HEK293 (cell line): Measurements from ENCODE around the gene COL8A1.
A peak's percentile ranks its signal among the peaks of the same experiment; 100 is the strongest.

Experiments
- CTCF ChIA-PET: fragments of 350-600 bp; formaldehyde crosslinking; extraction: SDS; loops from one replicate; lab custom pipeline; 2021; ENCODE audit warnings: antibody characterized with exemption; lab: Yijun Ruan, JAX
- POLR2A ChIA-PET: fragments of 300-600 bp; formaldehyde crosslinking; extraction: SDS; loops from one replicate; lab custom pipeline; 2020; ENCODE audit warnings: antibody characterized with exemption, inconsistent platforms; lab: Yijun Ruan, JAX
- H3K27ac ChIP-seq: fragments of 200-500 bp; sonication (Bioruptor generic); 2 replicates; pipeline ENCODE4 v1.5.1; 2014; ENCODE audit warnings: low read depth, low read length, control low read depth, inconsistent platforms; ENCODE audit errors: extremely low read depth
- H3K36me3 ChIP-seq, 2 experiments: fragments of 200-500 bp in 1 of 2; sonication (Bioruptor generic) in 1 of 2; 1 replicate in 1 of 2; 2 replicates in 1 of 2; pipeline ENCODE4 v1.5.1; 2014 to 2017; ENCODE audit warnings: inconsistent platforms in 2 of 2, low read length in 2 of 2; ENCODE audit not compliant: control insufficient read depth in 2 of 2, insufficient read depth in 1 of 2
- H3K4me1 ChIP-seq: fragments of 200-500 bp; sonication (Bioruptor generic); 2 replicates; pipeline ENCODE4 v1.5.1; 2014; ENCODE audit warnings: mild to moderate bottlenecking, low read length, inconsistent platforms; ENCODE audit not compliant: control insufficient read depth, insufficient read depth
- H3K4me3 ChIP-seq: 2 replicates; pipeline ENCODE4 v1.5.1; 2011; ENCODE audit warnings: low read depth, mild to moderate bottlenecking, control low read depth, low read length, moderate library complexity
- H3K9me3 ChIP-seq: fragments of 200-500 bp; sonication (Bioruptor generic); 2 replicates; pipeline ENCODE4 v1.5.1; 2014; ENCODE audit warnings: low read depth, low read length, inconsistent platforms; ENCODE audit not compliant: control insufficient read depth, insufficient read depth
- BCL11A ChIP-seq: fragments of 450-650 bp; formaldehyde crosslinking; IDR thresholded peaks from 2 replicates; pipeline ENCODE4 v1.5.1; 2016; ENCODE audit warnings: low read depth, missing biosample characterization, missing genetic modification characterization
- GLIS2 ChIP-seq: fragments of 450-650 bp; formaldehyde crosslinking; IDR thresholded peaks from 2 replicates; pipeline ENCODE4 v1.5.1; 2016; ENCODE audit warnings: missing biosample characterization, missing genetic modification characterization
- KLF8 ChIP-seq: fragments of 450-650 bp; formaldehyde crosslinking; IDR thresholded peaks from 2 replicates; pipeline ENCODE4 v1.5.1; 2016; ENCODE audit warnings: missing biosample characterization, missing genetic modification characterization
- KLF9 ChIP-seq: fragments of 450-650 bp; formaldehyde crosslinking; IDR thresholded peaks from 2 replicates; pipeline ENCODE4 v1.5.1; 2016; ENCODE audit warnings: missing biosample characterization, missing genetic modification characterization, low read depth
- REPIN1 ChIP-seq: fragments of 450-650 bp; formaldehyde crosslinking; IDR thresholded peaks from 2 replicates; pipeline ENCODE4 v1.5.1; 2017; ENCODE audit warnings: missing biosample characterization, missing genetic modification characterization, low read depth
- SP3 ChIP-seq: fragments of 450-650 bp; formaldehyde crosslinking; IDR thresholded peaks from 2 replicates; pipeline ENCODE4 v1.5.1; 2016; ENCODE audit warnings: missing biosample characterization, missing genetic modification characterization
- SP7 ChIP-seq: fragments of 450-650 bp; formaldehyde crosslinking; IDR thresholded peaks from 2 replicates; pipeline ENCODE4 v1.5.1; 2016; ENCODE audit warnings: missing biosample characterization, missing genetic modification characterization
- TCF7L2 ChIP-seq: IDR thresholded peaks from 2 replicates; pipeline ENCODE4 v1.6.1; 2011; ENCODE audit warnings: low read depth, mild to moderate bottlenecking, inconsistent platforms, low read length, moderate library complexity, borderline replicate concordance
- WT1 ChIP-seq: fragments of 450-650 bp; formaldehyde crosslinking; IDR thresholded peaks from 2 replicates; pipeline ENCODE4 v1.5.1; 2016; ENCODE audit warnings: missing biosample characterization, missing genetic modification characterization
- ZBTB10 ChIP-seq: fragments of 450-650 bp; formaldehyde crosslinking; IDR thresholded peaks from 2 replicates; pipeline ENCODE4 v1.5.1; 2016; ENCODE audit warnings: missing biosample characterization, missing genetic modification characterization
- ZBTB7A ChIP-seq: fragments of 450-650 bp; formaldehyde crosslinking; IDR thresholded peaks from 2 replicates; pipeline ENCODE4 v1.5.1; 2016; ENCODE audit warnings: low read depth, missing biosample characterization, missing genetic modification characterization
- ZEB2 ChIP-seq: fragments of 450-650 bp; formaldehyde crosslinking; IDR thresholded peaks from 2 replicates; pipeline ENCODE4 v1.5.1; 2016; ENCODE audit warnings: missing biosample characterization, missing genetic modification characterization
- ZFP41 ChIP-seq: fragments of 450-650 bp; formaldehyde crosslinking; IDR thresholded peaks from 2 replicates; pipeline ENCODE4 v1.5.1; 2016; ENCODE audit warnings: missing biosample characterization, missing genetic modification characterization, borderline replicate concordance
- ZFP69B ChIP-seq: fragments of 450-650 bp; formaldehyde crosslinking; IDR thresholded peaks from 2 replicates; pipeline ENCODE4 v1.5.1; 2016; ENCODE audit warnings: missing biosample characterization, missing genetic modification characterization
- ZNF10 ChIP-seq: fragments of 450-650 bp; formaldehyde crosslinking; IDR thresholded peaks from 2 replicates; pipeline ENCODE4 v1.5.1; 2017; ENCODE audit warnings: missing biosample characterization, missing genetic modification characterization
- ZNF114 ChIP-seq: fragments of 450-650 bp; formaldehyde crosslinking; IDR thresholded peaks from 2 replicates; pipeline ENCODE4 v1.5.0; 2017; ENCODE audit warnings: missing biosample characterization, missing genetic modification characterization
- ZNF132 ChIP-seq: fragments of 450-650 bp; formaldehyde crosslinking; IDR thresholded peaks from 2 replicates; pipeline ENCODE4 v1.5.1; 2017; ENCODE audit warnings: missing biosample characterization, missing genetic modification characterization, borderline replicate concordance
- ZNF175 ChIP-seq: fragments of 450-650 bp; formaldehyde crosslinking; IDR thresholded peaks from 2 replicates; pipeline ENCODE4 v1.5.1; 2016; ENCODE audit warnings: missing biosample characterization, missing genetic modification characterization
- ZNF202 ChIP-seq: fragments of 450-650 bp; formaldehyde crosslinking; IDR thresholded peaks from 2 replicates; pipeline ENCODE4 v1.5.1; 2016; ENCODE audit warnings: missing biosample characterization, missing genetic modification characterization, borderline replicate concordance
- ZNF335 ChIP-seq: fragments of 450-650 bp; formaldehyde crosslinking; conservative IDR thresholded peaks from 2 replicates; pipeline ENCODE4 v1.5.1; 2016; ENCODE audit warnings: missing biosample characterization, missing genetic modification characterization
- ZNF366 ChIP-seq: fragments of 450-650 bp; formaldehyde crosslinking; conservative IDR thresholded peaks from 2 replicates; pipeline ENCODE4 v1.5.1; 2016; ENCODE audit warnings: missing biosample characterization, missing genetic modification characterization
- ZNF548 ChIP-seq: fragments of 450-650 bp; formaldehyde crosslinking; IDR thresholded peaks from 2 replicates; pipeline ENCODE4 v1.5.1; 2016; ENCODE audit warnings: missing biosample characterization, missing genetic modification characterization
- ZNF549 ChIP-seq: fragments of 450-650 bp; IDR thresholded peaks from 2 replicates; pipeline ENCODE4 v1.5.1; 2018; ENCODE audit warnings: missing biosample characterization, missing genetic modification characterization, mild to moderate bottlenecking, inconsistent platforms, moderate library complexity
- ZNF560 ChIP-seq: fragments of 450-650 bp; formaldehyde crosslinking; IDR thresholded peaks from 2 replicates; pipeline ENCODE4 v1.5.1; 2017; ENCODE audit warnings: missing biosample characterization, missing genetic modification characterization, borderline replicate concordance
- ZNF610 ChIP-seq: fragments of 450-650 bp; formaldehyde crosslinking; IDR thresholded peaks from 2 replicates; pipeline ENCODE4 v1.5.1; 2016; ENCODE audit warnings: missing biosample characterization, missing genetic modification characterization, borderline replicate concordance
- ZSCAN18 ChIP-seq: fragments of 450-650 bp; formaldehyde crosslinking; IDR thresholded peaks from 2 replicates; pipeline ENCODE4 v1.5.1; 2016; ENCODE audit warnings: missing biosample characterization, missing genetic modification characterization
- TF ChIP-seq, protein P1 (sequence below): fragments of 450-650 bp; formaldehyde crosslinking; IDR thresholded peaks from 2 replicates; pipeline ENCODE4 v1.5.1; 2017; ENCODE audit warnings: missing biosample characterization, missing genetic modification characterization
- TF ChIP-seq, protein P2 (sequence below): fragments of 450-650 bp; formaldehyde crosslinking; IDR thresholded peaks from 2 replicates; pipeline ENCODE4 v1.5.1; 2016; ENCODE audit warnings: missing biosample characterization, missing genetic modification characterization, low read depth

Gene COL8A1

GRCh38 chr3:99780749-99781148 is 142.4 kb downstream of the COL8A1 start (continued):
- TF ChIP-seq WT1 (tag by site-specific recombination), result no peak
- no peak for TF ChIP-seq ZNF548 (tag by site-specific recombination)
- TF ChIP-seq ZNF335, result no peak
- no peak for TF ChIP-seq ZNF202
- no peak for TF ChIP-seq ZNF114
- no peak for TF ChIP-seq TCF7L2
- no peak for TF ChIP-seq ZNF560 (tag by site-specific recombination)

- Histone ChIP-seq H3K4me3 (no peak overlapping the region), H3K36me3 (no peaks in the 10 kb centered on the region), H3K27ac (no peak overlapping the region), H3K9me3 (no peaks in the 10 kb centered on the region), H3K4me1 (peaks cover 4% of the 10 kb centered on the region)
- TF ChIP-seq ZBTB10 (tag by site-specific recombination) (no peak), ZNF610 (tag by site-specific recombination) (no peak), ZNF175 (no peak), BCL11A (no peak), ZFP69B (tag by site-specific recombination) (no peak), ZFP41 (tag by site-specific recombination) (no peak), ZNF132 (tag by site-specific recombination) (no peak), ZEB2 (tag by site-specific recombination) (no peak), KLF9 (tag by site-specific recombination) (no peak), SP3 (tag by site-specific recombination) (no peak), GLIS2 (no peak), REPIN1 (no peak), ZNF548 (tag by site-specific recombination) (no peak), ZBTB7A (tag by site-specific recombination) (no peak), ZSCAN18 (tag by site-specific recombination) (no peak), ZNF549 (tag by site-specific recombination) (no peak), ZNF10 (tag by site-specific recombination) (no peak)
- CTCF ChIA-PET, result interaction anchor here (0.6 to 1.1 kb wide), 3 partner anchors 50 to 1774 kb away, joined by 3 read pairs; no protein-coding TSS in a partner anchor
- POLR2A ChIA-PET, result no interaction called here
Measured at GRCh38 chr3:99781761-99782160, 143.4 kb downstream of the COL8A1 start.

DNA sequence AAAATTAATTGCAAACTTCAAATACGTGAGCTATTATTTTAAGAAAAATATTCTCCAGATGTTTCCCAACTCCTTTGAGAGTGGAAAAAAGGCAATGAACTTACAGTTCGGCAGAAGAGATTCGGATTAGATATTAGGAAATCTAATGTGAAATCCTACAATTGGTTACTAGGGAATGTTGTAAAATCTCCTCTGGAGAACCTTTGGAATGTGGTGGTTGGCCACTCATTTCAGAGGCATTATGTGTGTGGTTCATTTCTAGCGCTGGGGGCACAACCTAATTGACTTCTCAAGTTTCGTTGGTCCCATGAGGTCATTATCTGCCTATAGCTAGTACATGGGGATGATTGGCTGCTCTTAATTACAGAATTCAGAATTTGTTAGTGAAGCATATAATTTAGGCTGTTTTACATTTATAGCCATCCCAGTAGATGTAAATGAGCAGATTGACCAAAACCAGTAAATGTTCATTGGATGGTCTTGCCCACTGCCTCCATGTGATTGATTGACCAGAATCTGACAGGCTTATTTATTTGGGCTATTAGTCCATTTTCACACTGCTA is 144.7 kb downstream of the COL8A1 start:
- Histone ChIP-seq H3K4me3 (no peak overlapping the region), H3K27ac (no peak overlapping the region), H3K36me3 (no peaks in the 10 kb centered on the region), H3K4me1 (0 out of 2 replicates have a peak, but pooled peaks cover under 1% of the 10 kb centered on the region), H3K9me3 (no peaks in the 10 kb centered on the region)
- CTCF ChIA-PET, result interaction anchor here (1.1 kb wide), 1 partner anchor 807 kb away, joined by 3 read pairs; no protein-coding TSS in a partner anchor
- POLR2A ChIA-PET, result no interaction called here
- TF ChIP-seq, protein P1, sequence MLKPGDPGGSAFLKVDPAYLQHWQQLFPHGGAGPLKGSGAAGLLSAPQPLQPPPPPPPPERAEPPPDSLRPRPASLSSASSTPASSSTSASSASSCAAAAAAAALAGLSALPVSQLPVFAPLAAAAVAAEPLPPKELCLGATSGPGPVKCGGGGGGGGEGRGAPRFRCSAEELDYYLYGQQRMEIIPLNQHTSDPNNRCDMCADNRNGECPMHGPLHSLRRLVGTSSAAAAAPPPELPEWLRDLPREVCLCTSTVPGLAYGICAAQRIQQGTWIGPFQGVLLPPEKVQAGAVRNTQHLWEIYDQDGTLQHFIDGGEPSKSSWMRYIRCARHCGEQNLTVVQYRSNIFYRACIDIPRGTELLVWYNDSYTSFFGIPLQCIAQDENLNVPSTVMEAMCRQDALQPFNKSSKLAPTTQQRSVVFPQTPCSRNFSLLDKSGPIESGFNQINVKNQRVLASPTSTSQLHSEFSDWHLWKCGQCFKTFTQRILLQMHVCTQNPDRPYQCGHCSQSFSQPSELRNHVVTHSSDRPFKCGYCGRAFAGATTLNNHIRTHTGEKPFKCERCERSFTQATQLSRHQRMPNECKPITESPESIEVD (tag by site-specific recombination), result peak; percentile 48
- TF ChIP-seq ZNF335 (no peak), KLF8 (tag by site-specific recombination) (no peak), ZNF366 (tag by site-specific recombination) (peak; percentile 32; the same call in 1 of the 2 replicates), SP7 (peak; percentile 78)
- TF ChIP-seq, protein P2, sequence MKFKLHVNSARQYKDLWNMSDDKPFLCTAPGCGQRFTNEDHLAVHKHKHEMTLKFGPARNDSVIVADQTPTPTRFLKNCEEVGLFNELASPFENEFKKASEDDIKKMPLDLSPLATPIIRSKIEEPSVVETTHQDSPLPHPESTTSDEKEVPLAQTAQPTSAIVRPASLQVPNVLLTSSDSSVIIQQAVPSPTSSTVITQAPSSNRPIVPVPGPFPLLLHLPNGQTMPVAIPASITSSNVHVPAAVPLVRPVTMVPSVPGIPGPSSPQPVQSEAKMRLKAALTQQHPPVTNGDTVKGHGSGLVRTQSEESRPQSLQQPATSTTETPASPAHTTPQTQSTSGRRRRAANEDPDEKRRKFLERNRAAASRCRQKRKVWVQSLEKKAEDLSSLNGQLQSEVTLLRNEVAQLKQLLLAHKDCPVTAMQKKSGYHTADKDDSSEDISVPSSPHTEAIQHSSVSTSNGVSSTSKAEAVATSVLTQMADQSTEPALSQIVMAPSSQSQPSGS (tag by site-specific recombination), result peak; percentile 48; the same call in 1 of the 2 replicates
